Natural killer cell treated with Interleukin-12 subunit alpha and Interleukin-12 subunit beta and Interleukin-15 and Interleukin-18, amount 100 ng/mL, for 72 hours (primary cell): ENCODE data around the gene ZNF536. TPM values are rescaled to one million over a fixed set of nuclear protein-coding genes. Genes with fewer than 3 reads are reported as not detected.
"Not testable (repeated sequence)": the region's sequence is repeated elsewhere in the genome, so short reads cannot be mapped to it uniquely, and the experiment has no call there.

ENCODE experiments used
- ATAC-seq, 2 donors: fragments of 150-1000 bp; cut with Tn5 transposase in 1 of 2; sonication (Bioruptor Pico), chemical (Tn5 transposase) in 1 of 2; 2 replicates each; pipeline ENCODE4 v1.10.0; 2021
- DNase-seq: peaks from one replicate; pipeline ENCODE4 v3.0.0; 2022; ENCODE audit warnings: low spot score
- H3K27ac Mint-ChIP-seq, 2 donors: 1 replicate in 1 of 2; 2 replicates in 1 of 2; pipeline ENCODE4 v1.8.0; 2022; ENCODE audit warnings: mixed read lengths in 2 of 2, mild to moderate bottlenecking in 1 of 2, moderate library complexity in 1 of 2
- H3K27me3 Mint-ChIP-seq, 2 donors: 1 replicate in 1 of 2; 2 replicates in 1 of 2; pipeline ENCODE4 v1.8.0; 2022; ENCODE audit warnings: mixed read lengths in 2 of 2
- H3K36me3 Mint-ChIP-seq: one replicate; pipeline ENCODE4 v1.8.0; 2022; ENCODE audit warnings: mixed read lengths
- H3K4me1 Mint-ChIP-seq, 2 donors: 1 replicate in 1 of 2; 2 replicates in 1 of 2; pipeline ENCODE4 v1.8.0; 2022; ENCODE audit warnings: low read depth in 2 of 2, mixed read lengths in 2 of 2, mild to moderate bottlenecking in 1 of 2
- H3K4me3 Mint-ChIP-seq: one replicate; pipeline ENCODE4 v1.8.0; 2022; ENCODE audit warnings: mixed read lengths
- H3K9me3 Mint-ChIP-seq: 2 replicates; pipeline ENCODE4 v1.8.0; 2022; ENCODE audit warnings: mixed read lengths
- total RNA-seq, 2 donors: library from RNA; stranded (reverse); gene quantifications; one replicate each; pipeline ENCODE4 v1.2.3, GENCODE V29; 2022

ZNF536 gene
- total RNA-seq, 2 donors from 2014 or later, result not detected

DNA sequence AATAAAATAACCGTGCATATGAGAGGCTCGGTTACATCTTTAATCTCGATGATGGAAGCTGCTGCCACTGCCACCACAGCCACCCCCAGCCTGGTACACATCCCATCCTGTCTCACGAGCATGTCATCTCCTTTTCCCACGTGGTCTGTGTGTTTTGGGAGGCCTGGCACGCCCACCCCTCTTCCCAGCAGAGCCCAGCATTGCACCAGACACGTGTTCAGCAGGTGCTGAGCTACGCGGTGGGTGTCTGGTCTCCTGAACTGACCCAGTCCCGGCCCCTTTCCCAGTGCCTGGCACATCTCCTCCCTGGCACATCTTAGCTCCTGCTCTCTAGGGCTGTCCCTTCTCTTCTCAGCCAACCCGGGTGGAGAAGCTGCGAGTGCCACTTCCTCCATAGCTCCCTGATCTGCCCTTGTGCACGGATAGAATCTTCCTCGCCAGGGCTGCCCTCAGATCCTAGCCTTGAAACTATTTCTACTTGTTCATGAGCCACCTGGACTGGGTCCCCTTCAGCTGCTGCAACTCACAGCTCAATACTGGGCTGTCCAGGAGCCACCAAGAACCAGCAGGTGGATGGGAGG is 36.8 kb upstream of the ZNF536 start:
- Mint-ChIP-seq H3K4me1 (no peaks in the 10 kb centered on the region), H3K4me3 (no peak overlapping the region), H3K27me3 (peaks cover 3 to 14% of the 10 kb centered on the region in 2 donors), H3K9me3 (no peaks in the 10 kb centered on the region), H3K36me3 (no peaks in the 10 kb centered on the region), H3K27ac (no peak overlapping the region)
- ATAC-seq (peak in 1 of 2 donors; percentile 29), DNase-seq (no peak)

- H3K4me1 Mint-ChIP-seq, result no peaks in the 10 kb centered on the region
- H3K9me3 Mint-ChIP-seq, result no peaks in the 10 kb centered on the region
- H3K36me3 Mint-ChIP-seq, result no peaks in the 10 kb centered on the region
- H3K27me3 Mint-ChIP-seq, result peaks cover 3 to 14% of the 10 kb centered on the region in 2 donors
- no peak for ATAC-seq
- no peak overlapping the region for H3K27ac Mint-ChIP-seq
- no peak overlapping the region for H3K4me3 Mint-ChIP-seq
- DNase-seq, result no peak
Observed at GRCh38 chr19:30336290-30336689, 35.9 kb upstream of the ZNF536 start.

- no peak overlapping the region for H3K27ac Mint-ChIP-seq
- no peaks in the 10 kb centered on the region for H3K9me3 Mint-ChIP-seq
- no peak for ATAC-seq
- no peaks in the 10 kb centered on the region for H3K27me3 Mint-ChIP-seq
- DNase-seq, result no peak
- H3K36me3 Mint-ChIP-seq, result no peaks in the 10 kb centered on the region
- no peaks in the 10 kb centered on the region for H3K4me1 Mint-ChIP-seq
- no peak overlapping the region for H3K4me3 Mint-ChIP-seq
Observed at GRCh38 chr19:30338041-30338456, 34.1 kb upstream of the ZNF536 start.

DNA sequence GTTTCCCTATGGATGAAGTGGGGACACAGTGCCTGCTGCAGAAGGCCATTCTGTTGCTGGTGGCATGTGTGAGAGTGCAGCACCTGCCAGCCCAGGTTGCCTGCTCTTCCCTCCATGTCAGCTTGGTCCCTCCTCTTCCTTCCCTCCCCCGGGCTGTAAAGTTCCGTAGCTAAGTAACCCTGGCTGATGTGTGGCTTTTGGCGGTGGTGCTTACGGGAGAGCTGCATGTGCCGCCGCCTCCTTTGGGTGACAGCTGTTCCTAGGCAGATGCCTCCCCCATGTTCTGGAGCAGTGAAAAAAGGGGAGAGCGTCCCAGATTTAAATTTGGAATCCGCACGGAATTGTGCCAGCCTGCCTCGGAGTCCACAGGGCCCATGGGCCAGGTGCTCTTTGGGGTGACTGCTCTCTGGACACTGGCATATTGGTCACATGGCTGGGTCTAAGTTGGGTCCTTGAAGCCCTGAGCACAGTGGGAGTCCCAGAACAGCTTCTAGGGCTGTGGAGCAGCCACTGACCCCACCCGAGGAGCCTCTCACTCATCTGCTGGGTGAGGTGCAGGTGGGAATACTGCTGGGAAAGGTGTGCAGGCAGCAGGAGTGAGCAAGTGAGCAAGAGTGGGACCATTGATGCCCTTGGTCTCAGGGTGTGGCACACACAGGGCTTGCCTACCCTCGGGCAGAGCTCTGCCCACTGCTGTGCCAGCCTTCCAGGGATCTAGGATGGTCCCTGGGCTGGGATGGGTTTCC is 33.1 kb upstream of the ZNF536 start:
- no peak for ATAC-seq
- H3K27ac Mint-ChIP-seq, result no peak overlapping the region
- H3K4me3 Mint-ChIP-seq, result no peak overlapping the region
- DNase-seq, result no peak
- no peaks in the 10 kb centered on the region for H3K4me1 Mint-ChIP-seq
- no peaks in the 10 kb centered on the region for H3K36me3 Mint-ChIP-seq
- no peaks in the 10 kb centered on the region for H3K9me3 Mint-ChIP-seq
- H3K27me3 Mint-ChIP-seq, result no peaks in the 10 kb centered on the region

DNA sequence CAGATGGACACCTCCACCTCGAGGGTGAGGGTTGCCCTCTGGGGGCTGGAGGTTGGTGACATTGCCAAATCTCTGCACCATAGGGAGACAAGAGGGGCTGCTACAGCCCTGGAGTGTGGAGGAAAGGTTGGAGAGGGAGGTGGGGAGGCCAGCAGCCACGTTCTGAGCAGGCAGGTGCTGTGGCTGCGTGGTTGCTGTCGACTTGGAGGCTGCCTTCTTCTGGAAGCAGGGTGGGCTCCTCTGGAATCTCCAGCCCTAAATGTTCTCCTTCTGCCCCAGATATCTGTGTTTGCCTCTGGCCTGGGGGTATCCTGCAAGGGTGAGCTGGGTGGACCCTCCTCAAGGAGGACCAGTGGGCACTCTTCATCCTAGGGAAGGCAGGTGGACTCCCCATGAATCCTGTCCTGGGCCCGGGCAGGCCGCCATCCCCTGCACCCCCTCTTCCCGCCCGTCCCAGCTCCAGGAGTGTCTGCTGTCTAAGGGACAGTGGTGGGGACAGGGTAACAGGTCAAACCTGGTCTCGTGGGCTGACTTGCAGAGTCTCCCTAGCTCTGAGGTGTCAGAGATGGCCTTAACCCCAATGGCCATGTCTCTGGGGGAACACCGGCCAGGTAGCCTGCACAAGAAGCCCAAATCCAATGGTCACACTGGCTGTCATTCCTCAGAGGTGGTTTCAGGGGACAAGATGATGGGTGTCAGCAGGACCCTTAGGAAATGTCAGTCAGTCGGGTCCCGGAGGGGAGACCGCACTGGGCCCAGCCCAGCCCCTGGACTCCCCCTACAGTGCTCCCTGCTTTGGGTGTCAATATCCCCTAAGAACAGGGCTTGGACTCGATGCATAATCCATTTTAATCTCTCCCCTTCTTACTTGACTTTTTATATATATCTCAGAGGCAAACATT is 32.3 kb upstream of the ZNF536 start:
- Mint-ChIP-seq H3K27me3 (no peaks in the 10 kb centered on the region), H3K4me3 (no peak overlapping the region), H3K9me3 (no peaks in the 10 kb centered on the region), H3K27ac (no peak overlapping the region), H3K4me1 (no peaks in the 10 kb centered on the region), H3K36me3 (no peaks in the 10 kb centered on the region)
- ATAC-seq (peak in 1 of 2 donors; percentile 26), DNase-seq (no peak)

GRCh38 chr19:30340771-30341561 is 31.2 kb upstream of the ZNF536 start:
- H3K27me3 Mint-ChIP-seq, result peaks cover 0 to 2% of the 10 kb centered on the region in 2 donors
- no peaks in the 10 kb centered on the region for H3K4me1 Mint-ChIP-seq
- no peaks in the 10 kb centered on the region for H3K9me3 Mint-ChIP-seq
- H3K36me3 Mint-ChIP-seq, result no peaks in the 10 kb centered on the region
- no peak overlapping the region for H3K4me3 Mint-ChIP-seq
- ATAC-seq (no peak), DNase-seq (no peak)
- H3K27ac Mint-ChIP-seq, result no peak overlapping the region

GRCh38 chr19:30341611-30342201 is 30.5 kb upstream of the ZNF536 start:
- no peak for DNase-seq
- Mint-ChIP-seq H3K27ac (no peak overlapping the region), H3K4me1 (no peaks in the 10 kb centered on the region), H3K27me3 (peaks cover 0 to 2% of the 10 kb centered on the region in 2 donors), H3K36me3 (no peaks in the 10 kb centered on the region), H3K4me3 (no peak overlapping the region), H3K9me3 (no peaks in the 10 kb centered on the region)
- ATAC-seq, result no peak

- no peaks in the 10 kb centered on the region for H3K9me3 Mint-ChIP-seq
- ATAC-seq (no peak), DNase-seq (no peak)
- H3K4me1 Mint-ChIP-seq, result no peaks in the 10 kb centered on the region
- no peak overlapping the region for H3K4me3 Mint-ChIP-seq
- H3K27ac Mint-ChIP-seq, result no peak overlapping the region
- H3K27me3 Mint-ChIP-seq, result peaks cover 0 to 2% of the 10 kb centered on the region in 2 donors
- H3K36me3 Mint-ChIP-seq, result no peaks in the 10 kb centered on the region
Observed at GRCh38 chr19:30342901-30343300, 29.3 kb upstream of the ZNF536 start.

DNA sequence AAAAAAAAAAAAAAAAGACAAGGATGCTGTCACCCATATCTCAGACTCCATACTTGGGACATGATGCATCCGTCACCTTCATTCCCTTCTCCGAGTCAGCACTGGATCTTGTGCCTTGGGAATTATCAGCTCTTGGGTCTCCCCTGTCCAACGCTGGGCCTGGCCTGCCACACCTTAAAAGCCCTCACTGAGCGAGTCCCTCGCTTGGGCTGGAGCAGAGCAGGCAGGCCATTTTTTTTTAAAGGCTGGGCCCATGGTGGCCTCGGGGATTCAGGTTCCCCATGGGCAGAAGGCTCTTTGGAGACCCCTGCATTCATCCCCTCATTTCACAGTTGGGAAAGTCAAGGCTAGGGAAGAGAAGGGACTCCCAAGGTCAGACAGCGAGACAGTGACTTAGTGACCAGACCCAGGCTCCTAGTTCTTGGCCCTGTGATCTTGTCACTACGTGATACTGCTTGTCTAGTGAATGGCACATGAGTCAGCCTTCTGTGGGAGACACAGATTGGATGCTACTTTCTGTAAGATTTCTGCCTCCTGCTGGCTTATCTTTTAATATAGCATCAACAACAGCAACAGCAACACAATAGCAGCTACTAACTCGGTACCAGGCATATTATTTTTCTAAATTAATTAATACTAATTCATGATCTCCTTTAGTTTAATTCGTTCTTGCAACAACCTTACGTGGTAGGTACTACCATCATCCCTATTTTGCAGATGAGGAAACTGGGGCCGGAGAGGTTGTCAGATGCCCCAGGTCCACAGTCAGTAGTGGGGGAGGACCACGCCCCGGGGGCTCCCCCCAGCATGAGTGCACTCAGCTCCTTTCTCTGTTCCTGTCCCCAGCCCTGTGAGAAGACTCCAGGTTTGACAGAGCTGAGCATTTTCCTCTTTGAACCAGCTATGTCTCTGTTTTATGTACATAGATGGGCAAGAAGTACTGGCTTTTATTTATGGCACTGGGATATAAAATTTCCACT is 27.4 kb upstream of the ZNF536 start:
- H3K4me1 Mint-ChIP-seq, result no peaks in the 10 kb centered on the region
- H3K27ac Mint-ChIP-seq, result no peak overlapping the region
- DNase-seq (no peak), ATAC-seq (no peak)
- no peak overlapping the region for H3K4me3 Mint-ChIP-seq
- no peaks in the 10 kb centered on the region for H3K9me3 Mint-ChIP-seq
- H3K27me3 Mint-ChIP-seq, result peaks cover 0 to 5% of the 10 kb centered on the region in 2 donors
- H3K36me3 Mint-ChIP-seq, result no peaks in the 10 kb centered on the region

- H3K27ac Mint-ChIP-seq, result no peak overlapping the region
- H3K4me1 Mint-ChIP-seq, result no peaks in the 10 kb centered on the region
- ATAC-seq, result no peak
- no peak overlapping the region for H3K4me3 Mint-ChIP-seq
- no peaks in the 10 kb centered on the region for H3K36me3 Mint-ChIP-seq
- no peaks in the 10 kb centered on the region for H3K9me3 Mint-ChIP-seq
- DNase-seq, result no peak
- H3K27me3 Mint-ChIP-seq, result peaks cover 0 to 5% of the 10 kb centered on the region in 2 donors
Observed at GRCh38 chr19:30345686-30346085, 26.5 kb upstream of the ZNF536 start.

- not testable (repeated sequence) for DNase-seq, H3K4me3 Mint-ChIP-seq, H3K9me3 Mint-ChIP-seq, H3K36me3 Mint-ChIP-seq, H3K4me1 Mint-ChIP-seq, H3K27me3 Mint-ChIP-seq, H3K27ac Mint-ChIP-seq, ATAC-seq
Observed at GRCh38 chr19:30346468-30346867, 25.7 kb upstream of the ZNF536 start.

DNA sequence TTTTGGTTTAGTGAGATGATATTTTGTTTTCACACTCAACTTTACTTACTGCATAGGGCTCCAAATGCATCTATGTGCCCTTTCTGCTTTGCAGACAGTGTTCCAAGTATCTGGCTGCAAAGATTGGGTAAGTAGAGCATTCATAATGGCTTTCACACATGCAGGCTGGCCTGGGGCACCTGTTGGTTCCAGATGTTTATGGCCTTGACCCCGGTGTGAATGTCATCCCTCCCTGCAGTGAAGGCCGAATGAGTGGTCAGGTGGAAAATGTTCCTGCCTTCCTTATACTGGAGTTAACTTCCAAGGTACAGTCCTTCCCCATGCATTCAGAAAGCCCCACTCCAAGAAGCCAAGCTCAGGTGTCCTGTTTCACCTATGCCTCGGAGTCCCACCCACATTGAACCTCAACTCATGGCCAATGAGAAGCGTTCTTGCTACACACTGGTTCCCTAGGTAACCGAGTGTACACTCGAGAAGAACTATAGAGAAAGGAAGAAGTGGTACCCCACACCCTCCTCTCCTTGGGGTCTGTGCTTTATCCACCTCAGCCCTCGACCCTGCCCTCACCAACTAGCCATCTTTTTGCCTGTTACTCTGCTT is 23.0 kb upstream of the ZNF536 start:
- ATAC-seq (no peak), DNase-seq (no peak)
- no peak overlapping the region for H3K4me3 Mint-ChIP-seq
- peaks cover 6 to 11% of the 10 kb centered on the region in 2 donors for H3K27me3 Mint-ChIP-seq
- H3K36me3 Mint-ChIP-seq, result no peaks in the 10 kb centered on the region
- H3K9me3 Mint-ChIP-seq, result no peaks in the 10 kb centered on the region
- H3K27ac Mint-ChIP-seq, result no peak overlapping the region
- no peaks in the 10 kb centered on the region for H3K4me1 Mint-ChIP-seq
